Activated CD4-positive, alpha-beta T cell treated with anti-CD3 and anti-CD28 coated beads for 36 hours (primary cell): ENCODE measurements around the gene CYP4F11. TPM values are rescaled to one million over a fixed set of nuclear protein-coding genes. Genes with fewer than 3 reads are reported as not detected.
"Not testable (repeated sequence)": the region's sequence is repeated elsewhere in the genome, so short reads cannot be mapped to it uniquely, and the experiment has no call there.

ENCODE experiments used
- ATAC-seq: fragments of 200-7000 bp; cut with Tn5 transposase; one replicate; pipeline ENCODE4 v1.10.0; 2021; ENCODE audit warnings: mild to moderate bottlenecking, moderate library complexity
- CTCF ChIA-PET: fragments of 350-600 bp; sonication (Branson Sonifier 250); formaldehyde crosslinking; loops from one replicate; lab custom pipeline; 2021; ENCODE audit warnings: antibody characterized with exemption; lab: Charles Lee
- POLR2A ChIA-PET: fragments of 350-600 bp; sonication (Branson Sonifier 250); formaldehyde crosslinking; loops from one replicate; lab custom pipeline; 2021; ENCODE audit warnings: antibody characterized with exemption, inconsistent platforms; lab: Charles Lee
- DNase-seq: peaks from one replicate; pipeline ENCODE4 v3.0.0-alpha.2; 2020
- H3K27ac Mint-ChIP-seq: one replicate; pipeline ENCODE4 v1.8.0; 2021; ENCODE audit warnings: mixed read lengths
- H3K27me3 Mint-ChIP-seq: one replicate; pipeline ENCODE4 v1.8.0; 2021; ENCODE audit warnings: mixed read lengths
- H3K36me3 Mint-ChIP-seq: one replicate; pipeline ENCODE4 v1.8.0; 2021; ENCODE audit warnings: low read depth, mixed read lengths
- H3K4me1 Mint-ChIP-seq: one replicate; pipeline ENCODE4 v1.8.0; 2021; ENCODE audit warnings: mixed read lengths
- H3K4me3 Mint-ChIP-seq: one replicate; pipeline ENCODE4 v1.8.0; 2021; ENCODE audit warnings: mild to moderate bottlenecking, moderate library complexity, mixed read lengths
- H3K9me3 Mint-ChIP-seq: one replicate; pipeline ENCODE4 v1.8.0; 2021; ENCODE audit warnings: low read depth, mixed read lengths
- intact Hi-C, 2 experiments: fragments of 100-400 bp; cut with DNase I in 1 of 2; cut with micrococcal nuclease in 1 of 2; formaldehyde crosslinking; loops; one replicate each; pipeline versions ENCODE4 v1.14.2 to v1.15.1; 2022 to 2024; cut with DNase I, micrococcal nuclease
- total RNA-seq, 2 experiments: library from RNA; stranded (reverse); gene quantifications; one replicate each; pipeline ENCODE4 v1.2.3, GENCODE V29; 2021

Gene CYP4F11
- total RNA-seq, 2 experiments from 2014 or later = not detected

- H3K9me3 Mint-ChIP-seq, intact Hi-C loops, H3K36me3 Mint-ChIP-seq, CTCF ChIA-PET, DNase-seq, H3K4me3 Mint-ChIP-seq, POLR2A ChIA-PET, H3K27ac Mint-ChIP-seq, ATAC-seq, H3K4me1 Mint-ChIP-seq: not testable (repeated sequence)
- peaks cover 11% of the 10 kb centered on the region for H3K27me3 Mint-ChIP-seq
Measured at GRCh38 chr19:15873771-15874170, 60.6 kb downstream of the CYP4F11 start.

- ATAC-seq (peak; percentile 55), DNase-seq (peak; percentile 43)
- no peak overlapping the region for H3K27ac Mint-ChIP-seq
- H3K9me3 Mint-ChIP-seq = no peaks in the 10 kb centered on the region
- CTCF ChIA-PET = no interaction called here
- no peaks in the 10 kb centered on the region for H3K36me3 Mint-ChIP-seq
- H3K4me3 Mint-ChIP-seq = no peak overlapping the region
- POLR2A ChIA-PET = interaction anchor here (0.6 kb wide), 1 partner anchor 235 kb away, joined by 3 read pairs; no protein-coding TSS in a partner anchor
- intact Hi-C loops = no loop called here
- H3K4me1 Mint-ChIP-seq = peaks cover 3% of the 10 kb centered on the region
- peaks cover 10% of the 10 kb centered on the region for H3K27me3 Mint-ChIP-seq
Measured at GRCh38 chr19:15871570-15871969, 62.8 kb downstream of the CYP4F11 start.

DNA sequence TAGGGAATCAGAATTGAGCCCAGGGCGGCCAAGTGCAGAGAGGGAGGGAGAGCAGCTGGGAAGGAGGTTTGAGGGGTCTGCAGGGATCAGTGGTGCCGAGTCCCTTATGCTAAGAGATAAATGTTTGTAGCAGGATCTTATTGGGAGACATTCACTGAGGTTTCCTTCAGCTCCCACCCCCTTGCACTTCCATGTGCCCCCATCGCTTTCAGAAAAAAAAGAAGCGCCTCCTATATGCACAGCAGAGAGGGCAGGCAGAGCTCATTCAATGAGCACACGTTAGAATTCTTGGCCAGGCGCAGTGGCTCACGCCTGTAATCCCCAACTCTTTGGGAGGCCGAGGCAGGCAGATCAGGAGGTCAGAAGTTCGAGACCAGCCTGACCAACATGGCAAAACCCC is 64.5 kb downstream of the CYP4F11 start:
- no peak for DNase-seq
- CTCF ChIA-PET = interaction anchor here (0.6 to 1.2 kb wide), 4 partner anchors 10 to 1047 kb away, joined by 3 read pairs; partner anchors contain the start of gene FAM32A
- Mint-ChIP-seq H3K27ac (no peak overlapping the region), H3K4me3 (no peak overlapping the region), H3K36me3 (no peaks in the 10 kb centered on the region), H3K9me3 (no peaks in the 10 kb centered on the region), H3K27me3 (peaks cover 8% of the 10 kb centered on the region), H3K4me1 (peaks cover 3% of the 10 kb centered on the region)
- no peak for ATAC-seq
- POLR2A ChIA-PET = no interaction called here
- intact Hi-C loops = loop anchor here in 1 of 2 experiments (1.0 to 5.0 kb wide), 2 partner anchors 58 to 241 kb away; no protein-coding TSS in a partner anchor

DNA sequence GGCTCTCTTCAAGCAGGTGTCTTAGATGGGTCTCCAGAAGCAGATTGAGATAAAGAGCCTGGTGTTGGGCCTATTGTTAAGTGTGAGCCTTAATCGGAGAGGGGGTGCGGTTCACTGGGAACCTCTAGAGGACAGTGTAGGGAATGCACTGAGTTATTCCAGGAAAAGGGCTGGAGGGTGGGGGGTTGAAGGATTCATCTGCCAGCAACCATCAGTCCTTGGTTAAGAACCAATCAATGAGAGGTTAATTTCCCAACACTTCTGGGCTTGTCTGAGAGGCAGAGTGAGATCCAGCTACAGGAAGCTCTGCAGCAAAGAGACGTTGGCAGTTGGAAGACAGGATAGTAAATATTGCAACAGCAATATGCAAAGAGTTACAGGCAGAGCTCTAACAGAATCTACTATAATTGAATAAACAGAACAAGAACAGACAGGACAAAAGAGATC is 65.2 kb downstream of the CYP4F11 start:
- Mint-ChIP-seq H3K27ac (no peak overlapping the region), H3K4me1 (peaks cover 3% of the 10 kb centered on the region), H3K9me3 (no peaks in the 10 kb centered on the region), H3K36me3 (no peaks in the 10 kb centered on the region), H3K4me3 (no peak overlapping the region), H3K27me3 (peaks cover 5% of the 10 kb centered on the region)
- ChIA-PET CTCF (interaction anchor here (0.6 to 1.2 kb wide), 4 partner anchors 11 to 316 kb away, joined by 3 read pairs; partner anchors contain the start of gene FAM32A), POLR2A (no interaction called here)
- intact Hi-C loops = loop anchor here in 1 of 2 experiments (1.0 to 5.0 kb wide), 2 partner anchors 57 to 240 kb away; no protein-coding TSS in a partner anchor
- ATAC-seq = peak; percentile 74
- DNase-seq = peak; percentile 50

DNA sequence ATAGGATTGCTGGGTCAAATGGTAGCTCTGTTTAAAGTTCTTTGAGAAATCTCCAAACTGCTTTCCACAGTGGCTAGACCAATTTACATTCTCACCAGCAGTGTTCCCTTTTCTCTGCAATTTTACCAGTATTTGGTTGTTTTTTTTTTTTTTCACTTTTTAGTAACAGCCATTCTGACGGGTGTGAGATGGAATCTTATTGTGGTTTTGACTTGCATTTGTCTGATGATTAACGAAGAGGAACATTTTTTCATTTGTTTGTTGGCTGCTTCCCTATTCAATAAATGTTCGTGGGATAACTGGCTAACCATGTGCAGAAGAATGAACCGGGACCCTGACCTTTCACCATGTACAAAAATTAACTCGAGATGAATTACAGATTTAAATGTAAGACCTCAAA is 67.7 kb downstream of the CYP4F11 start:
- no peaks in the 10 kb centered on the region for H3K9me3 Mint-ChIP-seq
- ATAC-seq = no peak
- POLR2A ChIA-PET = interaction anchor here (0.6 kb wide), 1 partner anchor 883 kb away, joined by 3 read pairs; no protein-coding TSS in a partner anchor

DNA sequence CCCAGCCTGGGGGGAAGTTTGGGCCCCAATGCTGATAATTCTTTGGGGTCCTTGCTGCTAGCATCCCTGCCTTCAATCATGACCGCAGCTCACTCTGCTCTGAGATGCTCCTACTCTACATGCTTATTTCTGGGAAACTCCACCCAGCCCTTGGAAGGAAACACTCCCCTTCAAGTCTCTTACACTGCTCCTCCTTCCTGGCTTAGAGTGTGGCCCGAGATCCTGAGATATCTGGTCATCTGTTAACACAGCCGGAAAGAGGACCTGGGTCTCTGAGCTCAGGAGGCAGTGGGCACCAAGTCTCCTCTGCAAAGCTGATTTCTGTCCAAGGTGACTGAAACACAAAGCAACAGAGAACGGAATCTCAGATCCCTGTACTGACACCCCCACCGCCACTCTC is 69.5 kb downstream of the CYP4F11 start:
- Mint-ChIP-seq H3K27ac (no peak overlapping the region), H3K4me3 (no peak overlapping the region), H3K27me3 (peaks cover 2% of the 10 kb centered on the region), H3K9me3 (no peaks in the 10 kb centered on the region), H3K36me3 (no peaks in the 10 kb centered on the region), H3K4me1 (no peaks in the 10 kb centered on the region)
- ChIA-PET CTCF (interaction anchor here (0.9 to 1.7 kb wide), 3 partner anchors 11 to 234 kb away, joined by 4 read pairs; no protein-coding TSS in a partner anchor), POLR2A (interaction anchor here (0.6 kb wide), 1 partner anchor 250 kb away, joined by 6 read pairs; no protein-coding TSS in a partner anchor)
- no peak for DNase-seq
- ATAC-seq = no peak
- intact Hi-C loops = loop anchor here in 1 of 2 experiments (5.0 kb wide), 1 partner anchor 53 kb away; no protein-coding TSS in a partner anchor

More for the DNA sequence above, 67.7 kb downstream of the CYP4F11 start:
- Mint-ChIP-seq H3K4me3 (no peak overlapping the region), H3K4me1 (peaks cover 1% of the 10 kb centered on the region), H3K36me3 (no peaks in the 10 kb centered on the region), H3K27me3 (no peaks in the 10 kb centered on the region), H3K27ac (no peak overlapping the region)
- no peak for DNase-seq
- intact Hi-C loops = loop anchor here in 1 of 2 experiments (5.0 kb wide), 1 partner anchor 54 kb away; no protein-coding TSS in a partner anchor
- CTCF ChIA-PET = no interaction called here

- POLR2A ChIA-PET = no interaction called here
- Mint-ChIP-seq H3K9me3 (no peaks in the 10 kb centered on the region), H3K4me1 (no peaks in the 10 kb centered on the region), H3K27me3 (peaks cover 2% of the 10 kb centered on the region), H3K27ac (no peak overlapping the region), H3K36me3 (no peaks in the 10 kb centered on the region), H3K4me3 (no peak overlapping the region)
- intact Hi-C loops = no loop called here
- DNase-seq (no peak), ATAC-seq (no peak)
- CTCF ChIA-PET = interaction anchor here (0.9 kb wide), 1 partner anchor 196 kb away, joined by 3 read pairs; no protein-coding TSS in a partner anchor
Measured at GRCh38 chr19:15863272-15863671, 71.1 kb downstream of the CYP4F11 start.

- ATAC-seq (no peak), DNase-seq (no peak)
- Mint-ChIP-seq H3K9me3 (no peaks in the 10 kb centered on the region), H3K27ac (no peak overlapping the region), H3K36me3 (no peaks in the 10 kb centered on the region), H3K27me3 (peaks cover 2% of the 10 kb centered on the region), H3K4me3 (no peak overlapping the region), H3K4me1 (no peaks in the 10 kb centered on the region)
- intact Hi-C loops = no loop called here
- CTCF ChIA-PET = interaction anchor here (1.1 kb wide), 1 partner anchor 10 kb away, joined by 3 read pairs; no protein-coding TSS in a partner anchor
- POLR2A ChIA-PET = no interaction called here
Measured at GRCh38 chr19:15862444-15862843, 71.9 kb downstream of the CYP4F11 start.

Other genes starting within 250 kb of the CYP4F11 start
- gene OR10H2, start 206.5 kb downstream of the CYP4F11 start, total RNA-seq = not detected
- not detected for gene OR10H3, start 196.5 kb downstream of the CYP4F11 start, total RNA-seq
- not detected for gene OR10H5, start 146.9 kb downstream of the CYP4F11 start, total RNA-seq
- not detected for gene OR10H1, start 118.9 kb downstream of the CYP4F11 start, total RNA-seq
- gene CYP4F2, start 36.5 kb downstream of the CYP4F11 start, total RNA-seq = not detected
- gene OR10H4, start 14.5 kb upstream of the CYP4F11 start, total RNA-seq = not detected
- gene TPM4, start 142.0 kb upstream of the CYP4F11 start, total RNA-seq = 100 to 1,000 TPM; 362 to 416 TPM
- gene RAB8A, start 177.4 kb upstream of the CYP4F11 start, total RNA-seq = 100 to 1,000 TPM; 165 to 218 TPM
- 10 to 100 TPM; 31.2 to 38.2 TPM for gene HSH2D, start 209.2 kb upstream of the CYP4F11 start, total RNA-seq
- gene CIB3, start 239.0 kb upstream of the CYP4F11 start, total RNA-seq = not detected